Astrocyte of the hippocampus (primary cell): ENCODE results near the gene RCSD1.

Source experiments
- DNase-seq: peaks from one replicate; pipeline ENCODE4 v3.0.0; 2011; ENCODE audit warnings: low read depth, low spot score

The RCSD1 gene

DNA sequence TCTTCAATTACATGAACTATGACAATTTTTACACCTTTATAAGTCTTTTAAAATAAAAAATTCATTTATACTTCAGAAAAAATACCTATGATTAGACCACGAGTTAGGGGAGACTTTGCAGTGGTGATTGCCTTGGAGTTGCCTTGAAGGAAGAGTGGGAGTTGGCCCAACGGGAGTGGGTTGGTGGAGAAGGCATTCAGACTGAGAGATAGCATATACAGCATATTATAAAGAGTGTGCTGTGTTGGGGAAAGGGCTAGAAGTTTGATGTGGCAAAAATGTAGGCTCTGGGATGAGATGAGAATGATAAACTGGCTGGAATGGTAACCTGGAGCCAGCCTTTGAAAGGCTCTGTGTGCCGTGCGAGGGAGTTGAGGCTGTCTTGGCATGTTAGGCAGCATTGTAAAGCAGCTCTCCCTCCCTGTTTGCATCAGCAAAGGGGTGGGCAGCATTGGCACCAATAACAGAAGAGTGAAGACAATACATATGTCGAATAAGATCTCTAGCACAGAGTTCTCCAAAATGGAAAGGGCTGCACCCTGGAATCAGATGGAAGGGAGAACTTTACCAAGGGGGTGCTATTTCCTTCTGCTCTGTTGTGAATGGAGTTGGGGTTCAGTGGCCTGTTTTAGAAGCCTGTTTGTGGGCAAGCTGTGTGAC lies 116.1 kb downstream of the RCSD1 start:
- DNase-seq: no peak

DNA sequence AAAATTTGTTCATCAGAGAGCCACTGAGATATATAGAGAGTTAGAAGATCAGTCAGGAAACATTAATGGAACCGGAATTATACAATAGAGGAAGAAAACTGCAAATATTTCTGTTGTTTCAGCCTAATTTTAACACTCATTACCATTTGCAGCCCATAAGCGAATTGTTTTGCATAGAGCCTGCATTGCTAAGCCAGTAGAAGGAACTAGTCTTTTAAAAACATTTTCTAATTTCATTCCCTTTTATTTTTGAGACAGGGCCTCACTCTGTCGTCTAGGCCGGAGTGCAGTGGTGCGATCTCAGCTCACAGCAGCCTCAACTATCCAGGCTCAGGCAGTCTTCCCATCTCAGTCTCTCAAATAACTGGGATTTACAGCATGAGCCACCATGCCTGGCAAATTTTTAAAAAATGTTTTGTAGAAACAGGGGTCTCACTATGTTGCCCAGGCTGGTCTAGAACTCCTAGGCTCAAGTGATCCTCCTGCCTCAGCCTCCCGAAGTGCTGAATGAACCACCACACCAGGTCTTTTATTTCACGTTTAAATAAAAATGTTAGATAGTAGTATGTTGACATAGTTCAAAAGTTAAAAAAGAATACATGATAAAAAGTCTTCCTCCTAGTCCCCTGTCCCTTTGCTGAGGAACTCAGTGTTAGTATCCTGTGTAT lies 117.1 kb downstream of the RCSD1 start:
- no peak for DNase-seq

DNA sequence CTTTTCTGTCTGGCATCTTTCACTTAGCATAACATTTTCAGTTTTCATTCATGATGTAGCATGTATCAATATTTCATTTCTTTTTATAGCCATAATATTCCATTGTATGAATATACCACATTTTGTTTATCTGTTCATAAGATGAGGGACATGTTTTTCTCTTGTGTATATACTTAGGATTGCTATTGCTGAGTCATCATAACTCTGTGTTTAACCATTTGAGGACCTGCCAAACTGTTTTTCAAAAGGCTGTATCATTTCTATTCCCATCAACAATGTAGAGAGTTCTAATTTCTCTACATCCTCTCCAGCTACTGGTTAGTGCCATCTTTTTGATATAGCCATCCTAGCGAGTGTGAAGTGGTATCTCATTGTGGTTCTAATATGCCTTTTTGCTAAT lies 118.0 kb downstream of the RCSD1 start:
- DNase-seq: no peak

DNA sequence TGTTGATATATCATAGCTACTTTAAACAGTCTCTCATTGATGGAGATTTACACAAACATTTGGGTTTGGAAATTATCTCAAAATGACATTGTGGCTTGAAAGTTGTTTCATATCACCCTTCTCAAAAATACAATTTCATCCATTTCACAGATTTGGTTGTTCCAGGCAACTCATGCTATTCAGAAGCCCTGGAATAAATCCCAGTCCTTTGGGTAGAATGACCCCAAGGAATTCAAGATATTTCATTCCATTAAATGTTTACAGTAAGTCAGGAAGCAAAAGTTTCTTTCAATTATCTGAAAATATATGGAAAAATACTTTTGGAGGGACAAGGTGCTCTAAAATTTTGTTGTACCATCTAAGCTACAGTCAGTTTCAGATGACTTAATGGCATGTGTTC lies 118.9 kb downstream of the RCSD1 start:
- DNase-seq: peak; percentile 68

DNA sequence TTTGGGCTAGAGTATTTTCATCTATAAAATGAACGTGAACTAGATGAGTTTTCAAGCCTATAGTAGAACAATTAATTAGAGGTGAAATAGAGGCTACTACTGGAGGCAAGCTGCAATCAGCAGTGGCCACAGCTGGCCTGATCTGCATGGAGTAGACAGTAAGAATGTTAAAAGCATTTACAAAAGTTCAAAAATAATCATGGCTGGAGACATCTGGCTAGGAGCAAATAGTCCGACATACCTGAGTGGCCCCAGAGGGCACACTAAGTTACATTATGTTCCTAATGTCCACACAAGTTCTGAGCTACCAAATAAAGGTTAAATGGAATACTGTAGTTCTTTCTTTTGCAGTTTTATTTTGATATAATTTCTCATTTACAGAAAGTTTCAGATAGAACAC lies 119.7 kb downstream of the RCSD1 start:
- no peak for DNase-seq

DNA sequence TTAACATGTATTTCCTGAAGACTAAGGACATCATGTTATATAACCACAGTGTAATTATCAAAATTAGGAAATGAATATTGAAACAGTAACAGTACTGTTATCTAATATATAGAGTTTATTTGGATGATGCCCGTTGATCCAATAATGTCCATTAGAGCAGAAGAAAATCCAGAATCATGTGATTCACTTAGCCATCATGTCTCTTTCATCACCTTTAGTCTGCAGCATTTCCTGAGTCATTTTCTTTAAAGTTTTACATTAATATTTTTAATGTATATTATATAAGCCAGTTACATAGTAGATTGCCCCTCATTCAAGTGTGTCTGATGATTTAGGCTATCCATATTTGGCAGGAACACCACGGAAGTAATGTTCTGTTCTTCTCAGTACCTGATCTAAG lies 120.6 kb downstream of the RCSD1 start:
- DNase-seq: no peak

DNA sequence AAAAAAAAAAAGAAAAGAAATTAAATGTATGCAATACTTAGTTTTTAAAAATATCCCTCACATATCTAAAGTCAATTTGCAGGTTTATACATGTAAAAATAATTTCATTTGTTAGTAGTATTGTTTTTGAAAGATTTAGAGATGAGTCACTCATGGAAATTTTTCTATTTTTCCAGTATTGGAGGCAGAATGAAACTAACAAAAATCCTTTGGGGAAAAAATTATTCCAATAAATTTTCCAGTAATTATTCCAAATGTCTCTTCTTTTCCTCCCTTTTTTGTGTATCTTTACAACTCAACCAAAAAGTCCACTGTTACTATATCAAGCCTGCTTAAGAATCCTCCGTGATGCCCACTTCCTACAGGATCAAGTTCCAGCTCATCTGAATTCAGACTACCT lies 121.6 kb downstream of the RCSD1 start:
- DNase-seq: no peak

DNA sequence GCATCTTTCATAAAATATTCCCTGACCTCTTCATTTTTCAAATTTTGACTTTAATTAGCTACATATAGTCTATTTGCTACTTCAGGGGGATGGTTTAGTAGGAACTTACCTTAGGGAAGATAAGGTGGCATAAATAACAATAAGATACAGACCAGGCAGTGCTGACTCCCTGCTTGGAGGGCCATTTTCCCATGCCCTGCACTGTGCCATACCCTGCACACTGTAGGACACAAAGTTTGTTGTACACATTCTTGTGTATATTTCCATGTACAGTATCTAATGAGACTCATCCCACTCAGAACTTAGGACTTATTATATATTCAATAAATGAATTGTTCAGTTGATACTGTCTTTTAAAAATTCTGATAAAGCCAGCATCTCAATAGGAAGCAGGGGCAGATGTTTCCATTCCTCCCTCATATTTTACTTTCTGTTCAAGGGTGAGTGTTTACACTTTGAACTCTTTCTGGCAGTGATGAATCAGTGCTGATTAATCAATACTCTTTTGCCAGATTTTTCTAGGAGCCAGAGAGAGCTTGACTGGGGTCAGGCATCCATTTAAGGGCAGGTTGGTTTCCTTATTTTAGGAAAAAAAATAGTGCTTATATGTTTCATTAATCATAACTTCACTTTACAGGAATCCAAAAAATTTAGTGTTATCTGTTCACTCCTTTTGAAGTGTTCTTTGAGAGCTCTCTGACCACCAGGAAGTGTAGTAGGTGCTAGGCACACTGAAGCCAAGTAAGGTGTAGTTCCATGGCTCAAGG lies 122.4 kb downstream of the RCSD1 start:
- DNase-seq: no peak

DNA sequence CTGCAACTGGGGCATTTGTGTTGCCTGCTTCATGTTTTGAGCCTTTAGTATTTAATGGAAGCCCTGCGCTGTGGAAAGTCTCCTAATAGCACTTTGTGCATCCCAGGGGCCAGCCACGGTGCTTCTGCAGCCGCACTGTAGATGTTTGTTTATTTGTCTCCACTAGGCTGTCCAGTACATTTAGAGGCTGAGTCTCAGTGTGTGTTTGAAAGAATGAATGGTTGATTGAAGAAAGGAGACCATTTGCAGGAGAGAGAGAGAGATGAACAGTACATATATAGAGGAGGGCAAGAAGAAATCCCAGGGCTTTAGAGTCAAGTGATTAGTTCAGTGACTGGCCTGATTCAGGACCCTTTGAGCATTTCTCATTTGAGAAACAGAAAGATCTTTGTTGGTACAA lies 125.6 kb downstream of the RCSD1 start:
- no peak for DNase-seq
